DOHH2 (cell line): ENCODE results near the gene IL1R1.
"Not testable (repeated sequence)": the region's sequence is repeated elsewhere in the genome, so short reads cannot be mapped to it uniquely, and the experiment has no call there.

ENCODE experiments used
- H3F3A ChIP-seq: fragments of 200-600 bp; sonication (generic), shearing (Covaris generic); 2 replicates; pipeline ENCODE4 v1.6.0; 2016; ENCODE audit warnings: antibody characterized with exemption, mild to moderate bottlenecking; ENCODE audit not compliant: control insufficient read depth, insufficient read depth
- H3K27ac ChIP-seq: fragments of 200-600 bp; sonication (generic); 2 replicates; pipeline ENCODE4 v1.5.1; 2014; ENCODE audit warnings: low read depth, mild to moderate bottlenecking, low read length, moderate library complexity
- H3K27me3 ChIP-seq: fragments of 200-600 bp; sonication (generic); 2 replicates; pipeline ENCODE4 v1.6.1; 2014; ENCODE audit warnings: mild to moderate bottlenecking, low read length, mixed read lengths; ENCODE audit not compliant: control insufficient read depth
- H3K36me3 ChIP-seq: fragments of 200-600 bp; sonication (generic); 2 replicates; pipeline ENCODE4 v1.6.1; 2014; ENCODE audit warnings: mild to moderate bottlenecking, low read length, moderate library complexity, mixed read lengths; ENCODE audit not compliant: control insufficient read depth
- H3K4me1 ChIP-seq: fragments of 200-600 bp; sonication (generic); 2 replicates; pipeline ENCODE4 v1.6.1; 2014; ENCODE audit warnings: mild to moderate bottlenecking, low read length, mixed read lengths; ENCODE audit not compliant: control insufficient read depth
- H3K4me2 ChIP-seq: fragments of 200-600 bp; sonication (generic); 2 replicates; pipeline ENCODE4 v1.6.0; 2014; ENCODE audit warnings: mild to moderate bottlenecking, low read length, moderate library complexity
- H3K4me3 ChIP-seq: fragments of 200-600 bp; sonication (generic); 2 replicates; pipeline ENCODE4 v1.5.1; 2014; ENCODE audit warnings: mild to moderate bottlenecking, low read length, mixed read lengths
- H3K79me2 ChIP-seq: fragments of 200-600 bp; sonication (generic); 2 replicates; pipeline ENCODE4 v1.6.1; 2014; ENCODE audit warnings: mild to moderate bottlenecking, low read length, mixed read lengths; ENCODE audit not compliant: control insufficient read depth
- H3K9me2 ChIP-seq: fragments of 200-600 bp; sonication (generic); replicated peaks from 2 replicates; pipeline ENCODE4 v1.6.1; 2014; ENCODE audit warnings: mild to moderate bottlenecking, low read length, mixed read lengths; ENCODE audit not compliant: control insufficient read depth
- H3K9me3 ChIP-seq: fragments of 200-600 bp; sonication (generic); 2 replicates; pipeline ENCODE4 v1.6.1; 2014; ENCODE audit warnings: antibody characterized with exemption, low read length, mixed read lengths; ENCODE audit not compliant: control insufficient read depth, insufficient read depth
- H4K20me1 ChIP-seq: fragments of 200-600 bp; sonication (generic); 2 replicates; pipeline ENCODE4 v1.6.0; 2014; ENCODE audit warnings: low read depth, mild to moderate bottlenecking, antibody characterized with exemption, low read length, moderate library complexity; ENCODE audit not compliant: control insufficient read depth, insufficient read depth
- CTCF ChIP-seq: fragments of 200-600 bp; sonication (generic); IDR thresholded peaks from one replicate; pipeline ENCODE4 v1.5.1; 2014; ENCODE audit warnings: antibody characterized with exemption, mild to moderate bottlenecking, low read depth, low read length; ENCODE audit not compliant: poor library complexity, severe bottlenecking
- EZH2phosphoT487 ChIP-seq: fragments of 200-600 bp; sonication (generic); IDR thresholded peaks from 2 replicates; pipeline ENCODE4 v1.6.1; 2017; ENCODE audit warnings: borderline replicate concordance, mild to moderate bottlenecking, antibody characterized with exemption, low read length, moderate library complexity, mixed read lengths

IL1R1 gene

GRCh38 chr2:102122909-102123308, 19.6 kb upstream of the IL1R1 start:
- no peak overlapping the region for H3K4me3 ChIP-seq
- no peaks in the 10 kb centered on the region for H3K4me1 ChIP-seq
- H3K4me2 ChIP-seq: no peak overlapping the region

DNA sequence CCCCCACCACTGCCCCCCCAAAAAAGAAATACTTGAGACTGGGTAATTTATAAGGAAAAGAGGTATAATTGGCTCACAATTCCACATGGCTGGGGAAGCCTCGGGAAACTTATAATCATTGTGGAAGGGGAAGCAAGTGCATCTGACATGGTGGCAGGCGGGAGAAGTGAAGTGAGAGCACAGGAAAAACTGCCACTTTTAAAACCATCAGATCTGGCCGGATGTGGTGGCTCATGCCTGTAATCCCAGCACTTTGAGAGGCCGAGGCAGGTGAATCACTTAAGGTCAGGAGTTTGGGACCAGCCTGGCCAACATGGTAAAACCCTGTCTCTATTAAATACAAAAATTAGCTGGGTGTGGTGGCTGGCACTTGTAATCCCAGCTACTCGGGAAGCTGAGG, 18.1 kb upstream of the IL1R1 start:
- H3K4me1 ChIP-seq, H3K36me3 ChIP-seq, H3K79me2 ChIP-seq, H3K27ac ChIP-seq, H3K9me2 ChIP-seq, H3K9me3 ChIP-seq, H3K4me2 ChIP-seq, H3K27me3 ChIP-seq, H3K4me3 ChIP-seq, H3F3A ChIP-seq, H4K20me1 ChIP-seq: not testable (repeated sequence)

More at GRCh38 chr2:102122909-102123308, 19.6 kb upstream of the IL1R1 start:
- no peaks in the 10 kb centered on the region for H3F3A ChIP-seq
- no peak overlapping the region for H3K27ac ChIP-seq
- no peaks in the 10 kb centered on the region for H3K9me3 ChIP-seq
- no peaks in the 10 kb centered on the region for H3K36me3 ChIP-seq
- H3K9me2 ChIP-seq: no peaks in the 10 kb centered on the region; the same call in 1 of the 2 replicates
- H3K79me2 ChIP-seq: no peaks in the 10 kb centered on the region
- no peaks in the 10 kb centered on the region for H3K27me3 ChIP-seq
- H4K20me1 ChIP-seq: no peaks in the 10 kb centered on the region
- no peak for TF ChIP-seq CTCF
- TF ChIP-seq EZH2phosphoT487: no peak

GRCh38 chr2:102126169-102126568, 16.4 kb upstream of the IL1R1 start:
- Histone ChIP-seq H3K4me3 (no peak overlapping the region), H3K9me3 (no peaks in the 10 kb centered on the region), H3K27ac (no peak overlapping the region), H3F3A (no peaks in the 10 kb centered on the region), H3K9me2 (no peaks in the 10 kb centered on the region; the same call in 1 of the 2 replicates), H3K36me3 (no peaks in the 10 kb centered on the region), H4K20me1 (no peaks in the 10 kb centered on the region), H3K27me3 (no peaks in the 10 kb centered on the region), H3K79me2 (no peaks in the 10 kb centered on the region), H3K4me1 (no peaks in the 10 kb centered on the region), H3K4me2 (no peak overlapping the region)
- TF ChIP-seq EZH2phosphoT487: no peak
- TF ChIP-seq CTCF: no peak

GRCh38 chr2:102126660-102127059, 15.9 kb upstream of the IL1R1 start:
- TF ChIP-seq CTCF: no peak
- no peak for TF ChIP-seq EZH2phosphoT487
- H3K27me3 ChIP-seq: no peaks in the 10 kb centered on the region
- no peaks in the 10 kb centered on the region for H3K79me2 ChIP-seq
- H3F3A ChIP-seq: no peaks in the 10 kb centered on the region
- H3K27ac ChIP-seq: no peak overlapping the region
- H3K9me2 ChIP-seq: no peaks in the 10 kb centered on the region; the same call in 1 of the 2 replicates
- no peaks in the 10 kb centered on the region for H4K20me1 ChIP-seq
- H3K9me3 ChIP-seq: no peaks in the 10 kb centered on the region
- H3K36me3 ChIP-seq: no peaks in the 10 kb centered on the region
- no peak overlapping the region for H3K4me3 ChIP-seq
- H3K4me2 ChIP-seq: no peak overlapping the region
- no peaks in the 10 kb centered on the region for H3K4me1 ChIP-seq
